Astrocyte of the hippocampus (primary cell): ENCODE results near the gene MRC2.

ENCODE experiments used
- DNase-seq: peaks from one replicate; pipeline ENCODE4 v3.0.0; 2011; ENCODE audit warnings: low read depth, low spot score

MRC2 gene

GRCh38 chr17:62658136-62658920 lies 30.9 kb downstream of the MRC2 start:
- DNase-seq: no peak

- no peak for DNase-seq
These were observed 33.2 kb downstream of the MRC2 start for GRCh38 chr17:62660629-62661118.

- no peak for DNase-seq
These were observed 33.9 kb downstream of the MRC2 start for GRCh38 chr17:62661337-62661736.

GRCh38 chr17:62662855-62663254 lies 35.4 kb downstream of the MRC2 start:
- no peak for DNase-seq

GRCh38 chr17:62663304-62663703 lies 35.8 kb downstream of the MRC2 start:
- no peak for DNase-seq

GRCh38 chr17:62664336-62665120 lies 37.1 kb downstream of the MRC2 start:
- no peak for DNase-seq

GRCh38 chr17:62665599-62665998 lies 38.1 kb downstream of the MRC2 start:
- no peak for DNase-seq

- DNase-seq: no peak
These were observed 38.8 kb downstream of the MRC2 start for GRCh38 chr17:62666061-62666800.

GRCh38 chr17:62666801-62667591 lies 39.5 kb downstream of the MRC2 start:
- no peak for DNase-seq

GRCh38 chr17:62668091-62668804 lies 40.8 kb downstream of the MRC2 start:
- no peak for DNase-seq

GRCh38 chr17:62670202-62670821 lies 42.8 kb downstream of the MRC2 start:
- no peak for DNase-seq

GRCh38 chr17:62671553-62671952 lies 44.1 kb downstream of the MRC2 start:
- DNase-seq: no peak

GRCh38 chr17:62672957-62673356 lies 45.5 kb downstream of the MRC2 start:
- no peak for DNase-seq

- DNase-seq: no peak
These were observed 46.3 kb downstream of the MRC2 start for GRCh38 chr17:62673614-62674362.

- DNase-seq: no peak
These were observed 46.9 kb downstream of the MRC2 start for GRCh38 chr17:62674363-62674739.

- no peak for DNase-seq
These were observed 47.4 kb downstream of the MRC2 start for GRCh38 chr17:62674841-62675240.

- peak; percentile 50 for DNase-seq
These were observed 47.8 kb downstream of the MRC2 start for GRCh38 chr17:62675260-62675659.

GRCh38 chr17:62675701-62676100 lies 48.2 kb downstream of the MRC2 start:
- DNase-seq: no peak

- DNase-seq: no peak
These were observed 48.9 kb downstream of the MRC2 start for GRCh38 chr17:62676231-62676943.
